Hepatocyte (in vitro differentiated cells): Measurements from ENCODE around the gene SRRM3.
"Not testable (repeated sequence)": the region's sequence is repeated elsewhere in the genome, so short reads cannot be mapped to it uniquely, and the experiment has no call there.

Experiments
- CTCF ChIP-seq: fragments of 200-600 bp; sonication (generic); IDR thresholded peaks from 2 replicates; pipeline ENCODE4 v1.5.1; 2016; ENCODE audit warnings: antibody characterized with exemption, mild to moderate bottlenecking; ENCODE audit not compliant: poor library complexity
- EZH2 ChIP-seq: fragments of 200-600 bp; sonication (generic); IDR thresholded peaks from 2 replicates; pipeline ENCODE4 v1.6.1; 2016; ENCODE audit warnings: antibody characterized with exemption, mild to moderate bottlenecking, borderline replicate concordance
- EZH2phosphoT487 ChIP-seq: fragments of 200-600 bp; sonication (generic); IDR thresholded peaks from one replicate; pipeline ENCODE4 v1.6.1; 2018; ENCODE audit warnings: antibody characterized with exemption, mild to moderate bottlenecking, low read depth, moderate library complexity; ENCODE audit not compliant: unreplicated experiment, severe bottlenecking

- TF ChIP-seq CTCF, EZH2, EZH2phosphoT487: not testable (repeated sequence)
Measured at GRCh38 chr7:76290847-76291350, 89.2 kb downstream of the SRRM3 start.
